Measurements from ENCODE around the gene NCAM1. TPM values are rescaled to one million over a fixed set of nuclear protein-coding genes. Genes with fewer than 3 reads are reported as not detected.
A peak's percentile ranks its signal among the peaks of the same experiment; 100 is the strongest.

The NCAM1 gene
- total RNA-seq, 2 donors from 2014 or later = 225 to 229 TPM

- Histone ChIP-seq H3K4me3 (no peak overlapping the region), H3K4me1 (peaks cover 0 to 44% of the 10 kb centered on the region in 2 donors), H3K9me3 (no peaks in the 10 kb centered on the region), H3K27ac (peak overlapping the region; percentile 46 to 59), H3K36me3 (no peaks in the 10 kb centered on the region), H3K27me3 (no peaks in the 10 kb centered on the region)
- no peak for DNase-seq (ENCODE audit: low spot score)
- no peak for TF ChIP-seq CTCF (IDR thresholded peaks at IDR 0.05)
Observed at GRCh38 chr11:113161711-113162591, 200.7 kb downstream of the NCAM1 start.

DNA sequence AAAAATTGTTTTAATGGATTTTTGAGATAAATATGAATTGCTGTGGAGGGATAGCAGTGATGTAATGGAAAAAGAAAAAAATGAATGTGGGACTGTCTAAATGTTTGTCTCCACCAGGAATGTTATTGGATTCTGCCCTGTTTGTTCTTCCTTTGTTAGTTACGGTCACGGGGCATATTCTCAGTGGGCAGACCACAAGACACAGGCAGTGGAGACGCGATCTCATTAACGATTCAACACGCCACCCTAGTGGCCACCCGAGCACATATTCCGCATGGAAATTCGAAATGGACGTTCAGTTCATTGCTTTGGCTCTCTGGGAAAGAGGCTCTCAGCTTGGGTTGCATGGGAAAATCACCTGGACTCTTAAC is 201.4 kb downstream of the NCAM1 start:
- Histone ChIP-seq H3K4me3 (no peak overlapping the region), H3K36me3 (no peaks in the 10 kb centered on the region), H3K9me3 (no peaks in the 10 kb centered on the region), H3K27ac (peak overlapping the region; percentile 46 to 59), H3K27me3 (no peaks in the 10 kb centered on the region), H3K4me1 (peaks cover 0 to 45% of the 10 kb centered on the region in 2 donors)
- peak; percentile 25 to 65 for TF ChIP-seq CTCF (IDR thresholded peaks at IDR 0.05)
- DNase-seq (ENCODE audit: low spot score) = peak; percentile 80

- no peak for TF ChIP-seq CTCF (IDR thresholded peaks at IDR 0.05)
- peak overlapping the region; percentile 46 to 59 for H3K27ac ChIP-seq
- peaks cover 0 to 54% of the 10 kb centered on the region in 2 donors for H3K4me1 ChIP-seq
- H3K4me3 ChIP-seq = no peak overlapping the region
- H3K9me3 ChIP-seq = no peaks in the 10 kb centered on the region
- no peaks in the 10 kb centered on the region for H3K27me3 ChIP-seq
- no peaks in the 10 kb centered on the region for H3K36me3 ChIP-seq
- DNase-seq (ENCODE audit: low spot score) = no peak
Observed at GRCh38 chr11:113163291-113164030, 202.2 kb downstream of the NCAM1 start.

GRCh38 chr11:113166280-113166679 is 205.1 kb downstream of the NCAM1 start:
- no peak for TF ChIP-seq CTCF (IDR thresholded peaks at IDR 0.05)
- Histone ChIP-seq H3K27ac (no peak overlapping the region), H3K4me1 (peaks cover 0 to 37% of the 10 kb centered on the region in 2 donors), H3K36me3 (no peaks in the 10 kb centered on the region), H3K4me3 (no peak overlapping the region), H3K27me3 (no peaks in the 10 kb centered on the region), H3K9me3 (no peaks in the 10 kb centered on the region)
- no peak for DNase-seq (ENCODE audit: low spot score)

- Histone ChIP-seq H3K4me3 (no peak overlapping the region), H3K4me1 (peaks cover 0 to 24% of the 10 kb centered on the region in 2 donors), H3K36me3 (no peaks in the 10 kb centered on the region), H3K27ac (no peak overlapping the region), H3K27me3 (no peaks in the 10 kb centered on the region), H3K9me3 (no peaks in the 10 kb centered on the region)
- no peak for TF ChIP-seq CTCF (IDR thresholded peaks at IDR 0.05)
- DNase-seq (ENCODE audit: low spot score) = no peak
Observed at GRCh38 chr11:113167599-113167998, 206.4 kb downstream of the NCAM1 start.
